Stimulated activated CD4-positive, alpha-beta T cell treated with anti-CD3 and anti-CD28 coated beads, Interleukin-4, amount 100 ng/mL, for 4 hours (primary cell): ENCODE measurements around the gene SGK2.

Experiments used
- DNase-seq, 2 experiments: peaks; one replicate each; pipeline ENCODE4 v3.0.0-alpha.2; 2020

SGK2 gene

GRCh38 chr20:43558412-43559146, at the start of gene SGK2:
SGK2 (plus strand) TSS chr20:43559027; CDS start chr20:43566496, 7,469 bp downstream.
- no peak for DNase-seq

DNA sequence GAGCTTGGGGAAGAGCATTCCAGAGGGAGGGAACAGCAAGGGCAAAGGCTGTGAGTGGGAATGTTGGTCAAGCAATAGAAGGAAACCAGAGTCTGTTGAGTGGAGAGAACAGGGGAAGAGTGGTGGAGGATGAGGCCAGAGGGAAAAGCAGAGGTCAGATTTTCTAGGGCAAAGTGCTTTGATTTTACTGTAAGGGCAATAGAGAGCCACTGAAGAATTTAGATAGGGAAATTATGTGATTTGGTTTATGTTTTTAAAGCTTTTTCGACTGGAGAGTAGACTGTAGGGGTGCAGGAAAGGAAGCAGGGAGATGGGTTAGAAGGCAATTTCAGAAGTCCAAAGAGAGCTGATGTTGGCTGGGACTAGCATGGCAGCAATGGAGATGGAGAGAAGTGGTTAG, 46.9 kb upstream of the SGK2 start:
- DNase-seq = no peak

DNA sequence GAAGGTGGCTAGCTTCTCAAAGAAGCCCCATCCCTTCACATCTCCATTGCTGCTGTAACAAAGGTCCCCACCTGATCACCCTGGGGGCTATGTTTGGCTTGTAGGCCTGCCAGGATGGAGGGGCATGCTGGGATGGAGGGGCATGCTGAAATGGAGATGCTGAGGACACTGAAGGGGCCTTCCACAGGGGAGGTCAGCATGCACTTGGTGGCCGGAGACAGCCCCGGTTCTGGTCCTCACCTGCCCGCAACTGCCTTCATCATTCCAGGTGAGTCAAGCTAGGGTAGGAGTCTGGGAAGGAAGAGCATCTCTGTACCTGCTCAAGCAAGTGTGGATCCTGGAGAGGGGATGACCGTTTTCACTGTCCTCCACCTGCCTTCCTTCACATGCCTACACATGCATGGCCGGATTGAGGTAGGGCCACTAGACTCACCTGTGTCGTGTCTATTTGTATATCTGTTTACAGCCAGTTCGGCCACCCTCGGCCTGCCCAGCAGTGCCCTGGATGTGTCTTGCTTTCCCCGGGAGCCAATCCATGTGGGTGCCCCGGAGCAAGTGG, 45.4 kb upstream of the SGK2 start:
- no peak for DNase-seq

GRCh38 chr20:43513931-43514647, 44.7 kb upstream of the SGK2 start:
- peak; percentile 82 to 91 for DNase-seq

DNA sequence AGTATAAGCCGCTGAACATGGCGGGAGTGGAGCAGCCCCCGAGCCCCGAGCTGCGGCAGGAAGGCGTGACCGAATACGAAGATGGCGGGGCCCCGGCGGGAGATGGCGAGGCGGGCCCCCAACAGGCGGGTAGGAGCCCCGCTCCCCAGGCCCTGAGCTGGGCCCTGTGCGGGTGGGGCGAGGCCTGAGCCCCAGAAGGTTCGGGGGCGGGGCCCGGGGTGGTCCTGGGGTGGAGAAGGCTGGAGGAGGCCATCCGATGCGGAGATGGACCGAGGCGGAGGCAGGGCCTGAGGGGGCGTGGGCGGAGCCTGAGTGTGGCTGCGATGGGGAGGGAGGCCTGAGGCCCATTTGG, 44.2 kb upstream of the SGK2 start:
- DNase-seq = peak in 1 of 2 experiments; percentile 10

GRCh38 chr20:43515628-43516027, 43.2 kb upstream of the SGK2 start:
- no peak for DNase-seq

DNA sequence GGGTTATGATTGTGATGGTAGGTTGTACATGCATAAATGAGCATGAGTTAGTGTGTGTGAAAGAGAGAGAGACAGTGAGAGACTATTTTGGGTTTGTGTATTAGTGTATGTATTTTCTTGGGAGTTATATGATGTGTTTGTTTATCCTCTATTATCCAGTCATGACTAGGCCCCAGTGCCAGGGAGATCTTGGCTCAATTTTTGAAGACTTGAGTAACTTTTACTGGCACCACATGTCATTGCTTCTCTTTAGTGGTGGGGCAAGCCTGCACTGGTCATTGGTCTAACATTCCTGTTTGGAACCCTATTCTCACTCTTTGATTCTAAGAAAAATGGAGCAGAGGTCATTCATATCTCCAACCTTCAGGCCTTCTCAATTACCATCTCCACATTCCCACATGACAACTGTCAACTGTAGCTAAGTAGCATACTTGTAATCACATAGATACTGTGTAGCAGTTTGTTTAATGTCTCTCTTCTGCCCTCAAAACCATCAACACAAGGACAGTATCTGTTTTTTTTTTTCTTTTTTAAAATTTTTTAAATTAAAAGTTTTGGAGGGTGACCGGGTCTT, 42.5 kb upstream of the SGK2 start:
- DNase-seq = no peak

GRCh38 chr20:43520074-43520630, 38.7 kb upstream of the SGK2 start:
- no peak for DNase-seq

DNA sequence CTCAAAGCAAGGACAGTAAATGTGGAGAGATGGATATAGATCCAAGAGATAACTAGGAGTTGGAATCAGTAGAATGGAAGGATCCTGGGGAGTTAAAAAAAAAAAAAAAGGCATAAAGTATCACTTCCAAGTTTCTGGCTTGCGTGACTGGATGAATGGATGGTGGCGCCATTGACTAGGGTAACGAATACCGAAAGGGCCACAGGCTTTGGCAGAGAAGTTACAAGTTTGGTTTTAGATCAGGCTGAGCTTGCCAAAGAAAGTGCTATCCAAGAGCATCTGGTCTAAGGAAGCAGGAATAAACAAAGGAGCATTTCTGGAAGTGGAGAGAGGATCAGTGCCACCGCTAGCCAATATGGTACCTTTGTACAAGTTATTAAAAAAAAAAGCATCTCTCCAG, 33.8 kb upstream of the SGK2 start:
- DNase-seq = no peak

DNA sequence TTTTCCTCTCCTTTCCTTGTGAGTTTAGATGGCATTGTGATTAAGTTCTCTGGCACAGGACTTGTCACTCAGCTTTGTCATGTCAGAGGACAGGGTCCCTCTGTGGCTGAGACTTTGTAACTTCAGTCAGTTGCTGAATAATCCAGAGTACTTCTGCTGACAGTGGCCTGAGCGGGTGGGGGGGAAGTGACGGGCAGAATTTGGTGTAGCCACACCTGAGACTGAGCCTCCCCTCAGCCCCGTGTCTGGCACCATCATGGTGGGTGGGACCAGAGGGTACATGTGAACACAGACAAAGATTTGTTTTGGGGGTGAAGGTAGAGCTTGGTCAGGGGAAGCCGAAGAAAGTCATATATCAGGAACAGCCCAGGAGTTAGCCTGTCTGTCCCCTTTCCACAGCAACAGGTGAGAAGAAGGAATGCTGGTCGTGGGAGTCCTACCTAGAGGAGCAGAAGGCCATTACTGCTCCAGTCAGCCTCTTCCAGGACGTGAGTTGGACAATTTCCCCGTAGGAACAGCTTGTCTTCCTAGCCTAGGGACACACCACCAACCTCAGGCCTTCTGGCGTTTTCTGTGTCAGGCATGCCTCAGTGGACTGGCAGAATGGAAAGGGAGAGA, 30.5 kb upstream of the SGK2 start:
- no peak for DNase-seq

GRCh38 chr20:43529051-43529450, 29.8 kb upstream of the SGK2 start:
- no peak for DNase-seq

GRCh38 chr20:43529457-43530153, 29.2 kb upstream of the SGK2 start:
- no peak for DNase-seq

DNA sequence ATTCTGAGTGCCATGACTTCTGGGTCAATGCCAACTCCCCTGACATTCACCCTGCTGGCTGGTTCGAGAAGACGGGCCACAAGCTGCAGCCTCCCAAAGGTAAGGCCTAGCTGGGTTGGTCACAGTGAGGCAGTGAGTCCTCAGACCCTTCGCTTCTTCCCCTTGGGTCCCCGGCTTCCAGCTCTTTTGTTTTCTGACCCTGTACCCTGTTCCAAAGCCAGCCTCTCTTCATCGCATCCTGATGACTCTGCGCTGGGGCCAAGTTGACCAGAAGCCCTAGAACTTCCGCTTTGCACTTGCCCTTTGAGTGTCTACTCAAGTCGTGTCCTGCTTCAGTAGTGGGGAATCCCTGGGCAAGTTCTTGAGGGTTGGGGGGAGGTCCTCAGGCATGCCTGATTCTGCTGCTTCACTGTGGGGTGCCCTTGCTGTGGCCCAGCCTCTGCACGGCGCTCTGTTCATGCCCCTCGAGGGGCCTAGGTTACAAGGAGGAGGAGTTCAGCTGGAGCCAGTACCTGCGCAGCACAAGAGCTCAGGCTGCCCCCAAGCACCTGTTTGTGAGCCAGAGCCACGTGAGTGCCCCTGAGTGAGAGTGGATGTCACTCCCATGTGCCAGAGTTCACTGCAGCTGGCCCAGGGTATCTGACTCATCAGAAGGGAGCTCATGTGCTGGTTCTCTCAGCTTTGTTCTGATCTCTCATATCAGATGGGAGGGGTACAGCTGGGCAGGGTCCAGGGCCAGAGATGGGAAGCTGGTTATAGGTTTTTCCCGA, 28.3 kb upstream of the SGK2 start:
- no peak for DNase-seq

DNA sequence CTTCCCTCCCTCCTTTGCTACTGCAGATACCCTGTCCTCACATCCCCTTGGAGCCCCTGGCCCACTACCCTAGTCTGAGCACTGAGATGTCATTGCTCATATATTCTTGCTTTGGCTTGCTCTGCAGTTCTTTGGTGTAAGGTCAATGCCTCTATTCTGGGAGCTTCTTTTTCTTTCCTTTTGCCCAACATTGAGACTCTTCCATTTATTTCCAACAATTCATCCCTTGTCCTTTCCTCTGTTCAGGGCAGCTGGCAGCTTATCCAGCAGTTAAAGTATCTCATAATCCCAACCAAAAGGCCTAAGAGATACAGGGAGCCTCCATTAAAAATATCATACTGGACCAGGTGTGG, 27.8 kb upstream of the SGK2 start:
- no peak for DNase-seq

DNA sequence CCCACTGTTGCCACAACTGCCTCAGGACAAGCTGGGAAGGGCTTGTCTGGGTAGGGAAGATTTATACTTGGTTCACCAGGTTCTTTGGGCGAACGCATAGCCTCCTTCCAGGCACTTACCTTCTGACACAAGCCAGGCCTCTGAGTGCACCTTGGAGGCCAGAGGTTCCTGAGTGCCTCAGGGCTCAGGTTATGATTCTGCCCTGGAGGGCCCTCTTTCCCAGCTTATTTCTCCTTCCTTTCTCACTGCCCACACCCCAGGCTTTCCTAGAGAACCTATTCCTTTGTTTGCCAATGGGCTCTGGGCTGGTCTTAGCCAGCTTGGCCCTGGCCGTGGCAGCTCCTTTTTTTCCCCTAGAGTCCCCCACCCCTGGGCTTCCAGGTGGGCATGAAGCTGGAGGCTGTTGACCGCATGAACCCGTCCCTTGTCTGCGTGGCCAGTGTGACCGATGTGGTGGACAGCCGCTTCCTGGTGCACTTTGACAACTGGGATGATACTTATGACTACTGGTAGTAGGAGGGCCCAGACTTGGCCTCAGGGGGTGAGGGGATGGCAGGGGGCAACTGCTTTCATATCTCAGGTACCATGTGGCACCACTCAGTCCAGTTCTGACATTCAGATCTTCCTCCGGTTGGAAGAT, 26.3 kb upstream of the SGK2 start:
- no peak for DNase-seq

DNA sequence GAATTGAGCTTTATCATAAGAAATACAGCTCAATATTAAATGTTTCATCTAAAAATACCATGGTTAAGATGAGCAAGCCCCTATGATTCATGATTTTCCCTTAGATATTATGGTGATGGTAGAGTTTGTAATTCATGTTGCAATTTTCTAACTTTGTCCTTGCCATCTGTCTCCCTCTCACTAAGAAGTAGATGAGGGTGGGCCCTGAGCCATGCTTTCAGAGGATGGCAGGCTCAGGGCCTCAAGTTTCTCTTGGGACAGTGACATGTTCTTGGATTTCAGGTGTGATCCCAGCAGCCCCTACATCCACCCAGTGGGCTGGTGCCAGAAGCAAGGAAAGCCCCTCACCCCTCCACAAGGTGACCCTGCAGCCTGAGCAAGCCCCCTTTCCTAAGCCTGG, 25.8 kb upstream of the SGK2 start:
- no peak for DNase-seq

GRCh38 chr20:43534016-43534415, 24.8 kb upstream of the SGK2 start:
- DNase-seq = no peak

DNA sequence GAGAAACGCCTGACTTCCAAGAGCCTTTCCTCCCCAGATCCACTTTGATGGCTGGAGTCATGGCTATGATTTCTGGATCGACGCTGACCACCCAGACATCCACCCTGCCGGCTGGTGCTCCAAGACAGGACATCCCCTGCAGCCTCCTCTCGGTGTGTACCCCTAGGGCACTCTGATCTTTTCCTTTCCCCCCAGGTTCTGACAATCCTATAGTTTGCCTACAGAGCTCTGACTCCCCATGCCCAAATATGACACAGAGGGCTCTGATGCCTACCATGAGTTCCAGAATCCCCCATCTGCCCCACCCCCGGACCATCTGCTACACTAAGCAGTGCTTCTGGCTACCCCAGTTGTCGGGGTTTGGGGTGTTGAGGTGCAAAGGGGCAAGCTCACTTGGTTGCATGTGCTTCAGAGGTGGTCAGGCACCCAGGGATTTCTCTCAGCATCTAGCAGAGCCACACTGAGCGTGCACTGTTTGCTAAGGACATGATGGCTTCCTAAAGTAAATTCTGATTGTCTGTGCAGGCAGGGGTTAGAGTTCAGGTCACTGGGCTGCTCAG, 24.0 kb upstream of the SGK2 start:
- DNase-seq = no peak

- no peak for DNase-seq
These were observed 23.3 kb upstream of the SGK2 start for GRCh38 chr20:43535370-43536004.

DNA sequence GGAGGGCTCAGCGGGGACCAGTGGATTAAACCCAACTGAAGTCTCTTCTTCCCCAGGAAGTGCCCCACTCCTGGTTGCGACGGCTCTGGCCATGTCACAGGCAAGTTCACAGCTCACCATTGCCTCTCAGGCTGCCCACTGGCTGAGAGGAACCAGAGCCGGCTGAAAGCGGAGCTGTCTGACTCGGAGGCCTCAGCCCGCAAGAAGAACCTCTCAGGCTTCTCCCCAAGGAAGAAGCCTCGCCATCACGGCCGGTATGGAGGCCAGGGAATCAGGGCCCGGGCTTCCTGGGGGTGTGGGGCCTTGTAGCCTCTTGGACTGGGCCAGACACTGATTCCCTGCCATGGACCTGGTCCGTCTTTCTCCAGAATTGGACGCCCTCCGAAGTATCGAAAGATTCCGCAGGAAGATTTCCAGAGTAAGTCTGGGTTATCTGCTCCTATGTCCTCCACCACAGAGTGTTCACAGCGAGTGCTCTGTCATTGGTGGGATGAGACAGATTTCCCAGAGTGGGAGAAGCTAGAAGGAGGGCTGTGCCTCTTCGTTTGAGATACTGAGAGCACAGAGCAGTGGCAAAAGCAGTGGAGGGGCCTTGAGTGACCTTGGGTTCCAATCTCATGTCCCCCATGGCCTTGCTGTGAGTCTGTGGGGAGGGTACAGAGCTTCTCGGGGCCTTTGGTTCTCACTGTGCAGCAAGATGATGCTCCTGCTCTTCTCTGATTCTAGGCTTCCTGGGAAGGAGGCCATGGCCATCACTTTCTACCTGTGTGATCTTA, 22.6 kb upstream of the SGK2 start:
- DNase-seq = no peak
